Hepatocyte (in vitro differentiated cells): ENCODE data around the gene ALDH4A1. TPM values are rescaled to one million over a fixed set of nuclear protein-coding genes. Genes with fewer than 3 reads are reported as not detected.

Experiments used
- DNase-seq: peaks from one replicate; pipeline ENCODE4 v3.0.0-alpha.2; 2016; ENCODE audit warnings: low spot score
- H2AFZ ChIP-seq: fragments of 200-600 bp; sonication (generic); 2 replicates; pipeline ENCODE4 v1.6.0; 2016; ENCODE audit warnings: antibody characterized with exemption, mild to moderate bottlenecking
- H3K27ac ChIP-seq: fragments of 200-600 bp; sonication (generic); 2 replicates; pipeline ENCODE4 v1.5.1; 2016; ENCODE audit warnings: mild to moderate bottlenecking
- H3K27me3 ChIP-seq: fragments of 200-600 bp; sonication (generic); 2 replicates; pipeline ENCODE4 v1.6.1; 2016
- H3K36me3 ChIP-seq: fragments of 200-600 bp; sonication (generic); replicated peaks from 2 replicates; pipeline ENCODE4 v1.5.1; 2016; ENCODE audit warnings: low read depth; ENCODE audit not compliant: insufficient read depth
- H3K4me1 ChIP-seq: fragments of 200-600 bp; sonication (generic); 2 replicates; pipeline ENCODE4 v1.5.1; 2016; ENCODE audit warnings: mild to moderate bottlenecking, moderate library complexity; ENCODE audit not compliant: insufficient read depth
- H3K4me2 ChIP-seq: fragments of 200-600 bp; sonication (generic); 2 replicates; pipeline ENCODE4 v1.6.0; 2016
- H3K4me3 ChIP-seq: fragments of 200-600 bp; sonication (generic); 2 replicates; pipeline ENCODE4 v1.5.1; 2016; ENCODE audit warnings: mild to moderate bottlenecking
- H3K79me2 ChIP-seq: fragments of 200-600 bp; sonication (generic); 2 replicates; pipeline ENCODE4 v1.6.0; 2017; ENCODE audit warnings: mild to moderate bottlenecking
- H3K9me2 ChIP-seq: fragments of 200-600 bp; sonication (generic); replicated peaks from 2 replicates; pipeline ENCODE4 v1.6.0; 2017; ENCODE audit warnings: mild to moderate bottlenecking; ENCODE audit not compliant: insufficient read depth
- H3K9me3 ChIP-seq: fragments of 200-600 bp; sonication (generic); 2 replicates; pipeline ENCODE4 v1.5.1; 2016; ENCODE audit warnings: low read depth, mild to moderate bottlenecking
- H4K20me1 ChIP-seq: fragments of 200-600 bp; sonication (generic); 2 replicates; pipeline ENCODE4 v1.6.0; 2016; ENCODE audit warnings: mild to moderate bottlenecking; ENCODE audit not compliant: insufficient read depth, poor library complexity, severe bottlenecking
- EZH2 ChIP-seq: fragments of 200-600 bp; sonication (generic); IDR thresholded peaks from 2 replicates; pipeline ENCODE4 v1.6.1; 2016; ENCODE audit warnings: antibody characterized with exemption, mild to moderate bottlenecking, borderline replicate concordance
- EZH2phosphoT487 ChIP-seq: fragments of 200-600 bp; sonication (generic); IDR thresholded peaks from one replicate; pipeline ENCODE4 v1.6.1; 2018; ENCODE audit warnings: antibody characterized with exemption, mild to moderate bottlenecking, low read depth, moderate library complexity; ENCODE audit not compliant: unreplicated experiment, severe bottlenecking
- WGBS: methylation state at CpG from one replicate; pipeline ENCODE4 v1.1.6; 2016; ENCODE audit warnings: low lambda C conversion rate; ENCODE audit errors: missing lambda C conversion rate; 5-methylcytosine and 5-hydroxymethylcytosine counted together
- polyA plus RNA-seq: library from polyadenylated mRNA; unstranded; fragments of >200 nt; fragmentation: Nextera tagmentation; extraction: Ambion mirVana; gene quantifications from 2 replicates; pipeline ENCODE4 v1.2.1, GENCODE V29; 2016
- total RNA-seq: library from RNA; depleted of rRNA; stranded (reverse); fragments of >200 nt; gene quantifications from 2 replicates; pipeline ENCODE4 v1.2.3, GENCODE V29; 2014
- TF ChIP-seq, protein P1 (sequence below): fragments of 200-600 bp; sonication (generic); IDR thresholded peaks from 2 replicates; pipeline ENCODE4 v1.5.1; 2016; ENCODE audit warnings: antibody characterized with exemption, mild to moderate bottlenecking; ENCODE audit not compliant: poor library complexity

ALDH4A1 gene
- total and polyA plus RNA-seq, 2 experiments from 2014 or later = 41.4 to 49.1 TPM

DNA sequence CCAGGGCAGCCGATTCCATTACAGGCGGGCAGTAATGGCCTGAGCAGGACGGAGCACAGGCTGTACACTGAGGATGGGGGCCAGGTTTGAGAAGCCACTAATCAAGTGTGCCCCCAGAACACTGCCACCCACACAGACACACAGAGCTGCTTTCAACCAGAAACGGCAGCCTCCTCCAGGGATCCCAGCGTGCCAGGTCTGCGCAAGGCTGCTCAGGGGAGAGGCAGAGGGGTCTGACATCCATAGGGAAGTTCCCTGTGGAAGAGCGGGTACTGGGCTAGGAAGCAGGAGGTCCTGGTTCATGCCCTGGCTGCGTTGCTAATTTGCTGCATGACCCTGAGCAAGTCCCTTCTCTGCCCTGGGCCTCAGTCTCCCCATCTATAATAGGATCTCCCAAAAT, 26.1 kb upstream of the ALDH4A1 start:
- no peaks in the 10 kb centered on the region for H3K36me3 ChIP-seq
- H3K4me3 ChIP-seq = no peak overlapping the region
- peaks cover 9% of the 10 kb centered on the region for H3K79me2 ChIP-seq
- H3K27me3 ChIP-seq = no peaks in the 10 kb centered on the region
- 91% methylated on average over 8 of the region's 8 CpGs for WGBS
- no peaks in the 10 kb centered on the region for H3K9me2 ChIP-seq
- TF ChIP-seq, protein P1, sequence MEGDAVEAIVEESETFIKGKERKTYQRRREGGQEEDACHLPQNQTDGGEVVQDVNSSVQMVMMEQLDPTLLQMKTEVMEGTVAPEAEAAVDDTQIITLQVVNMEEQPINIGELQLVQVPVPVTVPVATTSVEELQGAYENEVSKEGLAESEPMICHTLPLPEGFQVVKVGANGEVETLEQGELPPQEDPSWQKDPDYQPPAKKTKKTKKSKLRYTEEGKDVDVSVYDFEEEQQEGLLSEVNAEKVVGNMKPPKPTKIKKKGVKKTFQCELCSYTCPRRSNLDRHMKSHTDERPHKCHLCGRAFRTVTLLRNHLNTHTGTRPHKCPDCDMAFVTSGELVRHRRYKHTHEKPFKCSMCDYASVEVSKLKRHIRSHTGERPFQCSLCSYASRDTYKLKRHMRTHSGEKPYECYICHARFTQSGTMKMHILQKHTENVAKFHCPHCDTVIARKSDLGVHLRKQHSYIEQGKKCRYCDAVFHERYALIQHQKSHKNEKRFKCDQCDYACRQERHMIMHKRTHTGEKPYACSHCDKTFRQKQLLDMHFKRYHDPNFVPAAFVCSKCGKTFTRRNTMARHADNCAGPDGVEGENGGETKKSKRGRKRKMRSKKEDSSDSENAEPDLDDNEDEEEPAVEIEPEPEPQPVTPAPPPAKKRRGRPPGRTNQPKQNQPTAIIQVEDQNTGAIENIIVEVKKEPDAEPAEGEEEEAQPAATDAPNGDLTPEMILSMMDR = no peak
- TF ChIP-seq EZH2phosphoT487 (no peak), EZH2 (no peak)
- no peak for DNase-seq
- H3K27ac ChIP-seq = no peak overlapping the region
- H4K20me1 ChIP-seq = peaks cover 3% of the 10 kb centered on the region
- H2AFZ ChIP-seq = no peak overlapping the region
- H3K4me2 ChIP-seq = no peak overlapping the region
- peaks cover 12% of the 10 kb centered on the region for H3K4me1 ChIP-seq
- no peaks in the 10 kb centered on the region for H3K9me3 ChIP-seq

GRCh38 chr1:18927654-18928272, 25.4 kb upstream of the ALDH4A1 start:
- Histone ChIP-seq H3K4me1 (peaks cover 19% of the 10 kb centered on the region), H3K36me3 (no peaks in the 10 kb centered on the region), H3K27ac (no peak overlapping the region), H3K9me2 (no peaks in the 10 kb centered on the region), H4K20me1 (peaks cover 3% of the 10 kb centered on the region), H2AFZ (no peak overlapping the region), H3K79me2 (peaks cover 9% of the 10 kb centered on the region), H3K9me3 (no peaks in the 10 kb centered on the region), H3K27me3 (no peaks in the 10 kb centered on the region), H3K4me2 (no peak overlapping the region), H3K4me3 (no peak overlapping the region)
- 77% methylated on average over 12 of the region's 12 CpGs for WGBS
- TF ChIP-seq EZH2 (no peak), EZH2phosphoT487 (no peak)
- TF ChIP-seq, protein P1 = no peak
- DNase-seq = no peak

GRCh38 chr1:18927082-18927653, 24.8 kb upstream of the ALDH4A1 start:
- Histone ChIP-seq H3K4me1 (peaks cover 23% of the 10 kb centered on the region), H3K36me3 (no peaks in the 10 kb centered on the region), H3K27me3 (no peaks in the 10 kb centered on the region), H3K27ac (peak overlapping the region; percentile 59), H3K4me3 (no peak overlapping the region), H2AFZ (no peak overlapping the region), H4K20me1 (peaks cover 3% of the 10 kb centered on the region), H3K9me3 (no peaks in the 10 kb centered on the region), H3K79me2 (peaks cover 9% of the 10 kb centered on the region), H3K9me2 (no peaks in the 10 kb centered on the region), H3K4me2 (no peak overlapping the region)
- WGBS = 94% methylated on average over 16 of the region's 16 CpGs
- no peak for DNase-seq
- TF ChIP-seq EZH2phosphoT487 = no peak
- TF ChIP-seq, protein P1 = no peak
- TF ChIP-seq EZH2 = no peak
